BE2C (cell line): ENCODE measurements around the gene ALG9.

ENCODE experiments used
- DNase-seq: peaks from one replicate; pipeline ENCODE4 v3.0.0-alpha.2; 2020
- H3K27me3 ChIP-seq: fragments of 250-450 bp; sonication (Bioruptor Pico); 2 replicates; pipeline ENCODE4 v1.5.1; 2020; ENCODE audit warnings: mild to moderate bottlenecking
- H3K36me3 ChIP-seq: fragments of 250-450 bp; sonication (Bioruptor Pico); 2 replicates; pipeline ENCODE4 v1.5.1; 2020; ENCODE audit warnings: mild to moderate bottlenecking
- H3K4me1 ChIP-seq: fragments of 250-450 bp; sonication (Bioruptor Pico); 2 replicates; pipeline ENCODE4 v1.5.1; 2020
- H3K4me3 ChIP-seq: 2 replicates; pipeline ENCODE4 v1.5.1; 2011; ENCODE audit warnings: low read depth, low read length
- H3K9me3 ChIP-seq: fragments of 250-450 bp; sonication (Bioruptor Pico); 2 replicates; pipeline ENCODE4 v1.5.1; 2020
- TF ChIP-seq, protein P1 (sequence below): IDR thresholded peaks from 2 replicates; pipeline ENCODE4 v1.5.1; 2012; ENCODE audit warnings: mild to moderate bottlenecking, low read depth, low read length

ALG9 gene

GRCh38 chr11:111826322-111826950 is 44.9 kb downstream of the ALG9 start:
- no peak overlapping the region for H3K4me3 ChIP-seq
- DNase-seq = no peak
- H3K9me3 ChIP-seq = no peaks in the 10 kb centered on the region
- no peaks in the 10 kb centered on the region for H3K27me3 ChIP-seq
- no peaks in the 10 kb centered on the region for H3K36me3 ChIP-seq
- no peaks in the 10 kb centered on the region for H3K4me1 ChIP-seq
- TF ChIP-seq, protein P1, sequence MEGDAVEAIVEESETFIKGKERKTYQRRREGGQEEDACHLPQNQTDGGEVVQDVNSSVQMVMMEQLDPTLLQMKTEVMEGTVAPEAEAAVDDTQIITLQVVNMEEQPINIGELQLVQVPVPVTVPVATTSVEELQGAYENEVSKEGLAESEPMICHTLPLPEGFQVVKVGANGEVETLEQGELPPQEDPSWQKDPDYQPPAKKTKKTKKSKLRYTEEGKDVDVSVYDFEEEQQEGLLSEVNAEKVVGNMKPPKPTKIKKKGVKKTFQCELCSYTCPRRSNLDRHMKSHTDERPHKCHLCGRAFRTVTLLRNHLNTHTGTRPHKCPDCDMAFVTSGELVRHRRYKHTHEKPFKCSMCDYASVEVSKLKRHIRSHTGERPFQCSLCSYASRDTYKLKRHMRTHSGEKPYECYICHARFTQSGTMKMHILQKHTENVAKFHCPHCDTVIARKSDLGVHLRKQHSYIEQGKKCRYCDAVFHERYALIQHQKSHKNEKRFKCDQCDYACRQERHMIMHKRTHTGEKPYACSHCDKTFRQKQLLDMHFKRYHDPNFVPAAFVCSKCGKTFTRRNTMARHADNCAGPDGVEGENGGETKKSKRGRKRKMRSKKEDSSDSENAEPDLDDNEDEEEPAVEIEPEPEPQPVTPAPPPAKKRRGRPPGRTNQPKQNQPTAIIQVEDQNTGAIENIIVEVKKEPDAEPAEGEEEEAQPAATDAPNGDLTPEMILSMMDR = no peak

GRCh38 chr11:111823629-111824028 is 47.8 kb downstream of the ALG9 start:
- Histone ChIP-seq H3K9me3 (no peaks in the 10 kb centered on the region), H3K27me3 (no peaks in the 10 kb centered on the region), H3K36me3 (no peaks in the 10 kb centered on the region), H3K4me3 (no peak overlapping the region), H3K4me1 (no peaks in the 10 kb centered on the region)
- TF ChIP-seq, protein P1 = no peak
- no peak for DNase-seq

GRCh38 chr11:111823131-111823530 is 48.2 kb downstream of the ALG9 start:
- no peak for DNase-seq
- Histone ChIP-seq H3K4me3 (no peak overlapping the region), H3K27me3 (no peaks in the 10 kb centered on the region), H3K36me3 (no peaks in the 10 kb centered on the region), H3K9me3 (no peaks in the 10 kb centered on the region), H3K4me1 (no peaks in the 10 kb centered on the region)
- TF ChIP-seq, protein P1 = no peak

DNA sequence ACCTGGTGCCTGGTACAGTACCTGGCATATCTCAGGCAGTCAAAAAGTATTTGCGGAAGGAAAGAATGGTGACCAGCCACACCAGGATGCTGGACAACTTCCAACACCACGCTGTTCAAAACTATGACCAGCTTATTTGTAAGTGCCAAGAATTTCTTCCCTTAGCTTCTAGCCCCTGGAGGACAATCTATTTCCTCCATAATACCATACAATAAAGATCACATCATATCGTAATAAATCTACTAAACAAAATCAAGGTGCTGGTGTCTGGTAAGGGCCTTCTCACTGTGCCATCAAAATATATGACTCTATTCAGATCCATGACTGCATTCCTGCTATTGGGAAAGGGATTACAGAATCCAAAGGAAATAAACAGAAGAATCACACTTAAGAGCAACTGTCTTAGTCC is 51.5 kb downstream of the ALG9 start:
- H3K27me3 ChIP-seq = no peaks in the 10 kb centered on the region
- H3K4me3 ChIP-seq = no peak overlapping the region
- H3K9me3 ChIP-seq = no peaks in the 10 kb centered on the region
- no peaks in the 10 kb centered on the region for H3K4me1 ChIP-seq
- TF ChIP-seq, protein P1 = no peak
- DNase-seq = no peak
- no peaks in the 10 kb centered on the region for H3K36me3 ChIP-seq

DNA sequence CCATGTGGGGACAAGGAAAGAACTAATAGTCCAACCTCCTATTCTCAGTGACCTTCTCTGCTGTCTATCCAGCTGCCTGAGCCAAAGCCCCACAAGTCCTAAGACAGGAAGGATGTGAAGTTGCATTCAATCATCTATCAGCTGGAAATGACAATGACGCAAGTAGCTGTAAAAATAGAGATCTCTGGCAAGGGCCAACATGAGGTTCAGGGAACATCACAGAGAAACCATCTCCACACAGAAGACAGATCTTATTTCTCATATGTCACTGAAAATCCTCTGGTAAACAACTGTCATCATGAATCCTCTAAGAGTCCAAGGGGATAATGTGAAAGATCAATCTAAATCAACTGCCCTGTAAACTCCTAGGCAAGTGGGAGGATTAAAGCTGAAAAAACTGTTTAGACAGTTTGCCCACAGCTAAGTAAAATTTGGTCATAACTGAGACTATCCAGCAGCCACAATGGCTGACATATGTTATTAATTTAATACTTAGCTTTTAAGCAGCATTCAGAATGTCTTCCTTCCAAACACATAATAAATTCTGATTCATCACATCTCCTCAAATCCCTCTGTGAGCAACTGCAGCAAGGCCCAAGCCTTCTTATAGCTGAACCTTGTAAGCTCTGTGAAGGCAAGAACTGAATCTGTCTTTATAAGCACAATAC is 52.1 kb downstream of the ALG9 start:
- no peaks in the 10 kb centered on the region for H3K4me1 ChIP-seq
- no peaks in the 10 kb centered on the region for H3K9me3 ChIP-seq
- TF ChIP-seq, protein P1 = no peak
- H3K36me3 ChIP-seq = no peaks in the 10 kb centered on the region
- DNase-seq = no peak
- H3K4me3 ChIP-seq = no peak overlapping the region
- no peaks in the 10 kb centered on the region for H3K27me3 ChIP-seq

GRCh38 chr11:111815489-111815888 is 55.9 kb downstream of the ALG9 start:
- DNase-seq = no peak
- Histone ChIP-seq H3K27me3 (no peaks in the 10 kb centered on the region), H3K9me3 (no peaks in the 10 kb centered on the region), H3K4me3 (no peak overlapping the region), H3K36me3 (peaks cover 4% of the 10 kb centered on the region; the same call in 1 of the 2 replicates), H3K4me1 (no peaks in the 10 kb centered on the region)
- TF ChIP-seq, protein P1 = no peak
